ENCODE results near the gene NCAM1.
"Not testable (repeated sequence)": the region's sequence is repeated elsewhere in the genome, so short reads cannot be mapped to it uniquely, and the experiment has no call there.

NCAM1 gene

DNA sequence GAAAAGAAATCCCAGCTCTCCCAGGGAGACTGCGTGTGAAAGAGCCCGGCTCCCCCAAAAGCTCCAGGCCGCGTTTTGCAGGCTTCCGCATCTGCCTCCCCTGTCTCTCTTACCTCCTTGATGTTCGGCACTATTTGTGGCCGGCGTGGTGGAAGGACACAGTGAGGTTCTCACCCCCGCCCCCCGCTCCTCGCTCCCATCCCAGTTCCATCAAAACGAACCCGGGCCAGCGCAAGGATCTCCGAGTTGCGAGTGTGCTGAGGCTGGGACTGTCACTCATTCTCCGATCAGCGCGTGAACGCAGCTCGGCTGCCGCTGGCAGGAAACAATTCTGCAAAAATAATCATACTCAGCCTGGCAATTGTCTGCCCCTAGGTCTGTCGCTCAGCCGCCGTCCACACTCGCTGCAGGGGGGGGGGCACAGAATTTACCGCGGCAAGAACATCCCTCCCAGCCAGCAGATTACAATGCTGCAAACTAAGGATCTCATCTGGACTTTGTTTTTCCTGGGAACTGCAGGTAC is at the start of gene NCAM1:
NCAM1 (plus strand) TSS at position 275 of the 523 bp plus-strand sequence.
- peak; percentile 69 for DNase-seq

DNA sequence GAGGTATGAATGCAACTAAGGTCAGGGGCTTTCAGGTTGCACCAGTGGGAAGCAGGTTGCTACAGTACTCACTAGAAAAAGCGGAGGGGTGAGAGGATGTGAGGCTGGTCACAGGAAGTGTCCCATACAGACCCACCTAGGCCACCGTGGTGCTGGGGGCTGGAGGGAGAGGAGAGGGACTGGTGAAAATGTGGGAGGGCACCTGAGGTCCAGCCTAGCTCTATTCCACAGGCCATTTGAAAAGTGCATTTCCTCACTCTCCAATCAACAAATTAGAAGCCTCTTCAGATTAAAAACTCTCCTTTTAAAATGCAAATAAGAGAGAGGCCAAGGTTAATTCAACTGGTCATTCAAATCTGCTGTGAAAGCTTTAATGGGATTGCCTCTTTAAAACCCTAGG is 38.6 kb upstream of the NCAM1 start:
- no peak for DNase-seq

DNA sequence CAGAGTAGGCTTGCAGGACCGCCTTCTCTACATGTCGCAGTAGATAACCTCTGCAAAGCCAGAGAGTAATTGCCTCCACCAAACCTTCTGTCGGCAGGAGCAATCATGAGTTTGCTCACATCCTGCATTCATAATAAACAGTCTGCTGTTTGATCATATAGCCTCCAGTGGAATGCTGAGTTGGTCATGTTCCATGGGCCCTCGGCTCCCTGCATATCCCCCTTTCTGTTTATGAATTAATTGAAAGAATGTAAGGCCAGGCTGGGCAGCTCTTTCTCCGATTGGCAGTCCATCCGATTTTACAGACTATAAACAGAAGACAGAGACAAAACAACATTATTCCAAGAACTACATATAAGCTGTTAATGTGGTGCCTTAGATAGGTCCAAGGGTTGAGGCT is 36.4 kb upstream of the NCAM1 start:
- DNase-seq = not testable (repeated sequence)

DNA sequence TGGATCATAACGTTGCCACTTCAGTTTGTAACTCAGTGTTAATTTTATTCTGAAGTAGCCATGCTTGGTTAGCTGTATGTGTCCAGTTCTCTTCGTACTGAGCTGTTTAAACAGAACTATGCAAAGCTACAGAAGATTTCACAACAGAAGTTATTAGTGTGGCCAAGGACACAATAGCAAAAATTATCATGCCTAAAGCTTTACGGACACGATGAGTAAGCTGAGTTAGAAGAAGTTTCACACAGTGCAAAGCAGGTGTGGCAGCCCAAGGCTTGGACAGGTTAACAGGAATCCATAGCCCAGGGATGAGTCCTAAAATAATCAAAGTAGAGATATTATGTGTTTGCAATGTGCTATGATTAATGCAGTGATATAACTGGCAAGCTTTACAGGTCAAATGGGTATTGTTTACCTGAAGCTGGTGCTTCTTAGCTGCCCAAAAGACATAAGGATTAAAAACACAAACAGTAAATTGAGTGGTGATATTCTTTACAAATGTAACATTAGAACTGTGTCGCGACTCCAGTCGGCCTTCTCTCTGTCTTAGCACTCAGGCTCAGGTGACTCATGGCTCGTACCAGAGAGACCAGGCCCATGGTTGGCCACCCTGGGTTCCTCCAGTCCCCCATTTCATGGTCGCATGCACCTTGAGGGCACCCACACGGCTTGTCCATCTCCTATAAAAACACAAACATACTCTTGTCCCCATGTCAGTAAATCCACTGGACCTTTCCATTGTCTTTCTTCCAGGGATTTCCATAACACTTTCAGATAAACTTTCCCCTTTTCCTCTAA is 35.5 kb upstream of the NCAM1 start:
- no peak for DNase-seq

DNA sequence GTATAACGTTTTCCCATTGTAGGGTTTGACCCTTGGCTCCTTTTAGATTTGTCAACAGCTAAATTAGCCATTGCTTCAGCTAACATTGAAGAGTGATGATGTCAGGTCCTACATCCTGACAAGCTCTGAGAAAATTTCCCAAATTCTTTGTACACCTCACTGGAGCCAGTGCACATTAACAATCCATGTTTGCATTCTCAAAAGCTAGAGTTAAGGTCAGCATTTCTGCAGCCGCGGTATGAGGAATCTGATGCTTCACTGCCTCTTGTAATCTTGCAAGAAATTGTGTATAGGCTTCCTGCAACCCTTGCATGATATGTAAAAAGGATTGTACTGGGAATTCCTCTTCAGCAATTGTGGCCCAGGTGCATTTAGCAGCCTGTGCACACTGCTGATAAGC is 33.1 kb upstream of the NCAM1 start:
- no peak for DNase-seq

DNA sequence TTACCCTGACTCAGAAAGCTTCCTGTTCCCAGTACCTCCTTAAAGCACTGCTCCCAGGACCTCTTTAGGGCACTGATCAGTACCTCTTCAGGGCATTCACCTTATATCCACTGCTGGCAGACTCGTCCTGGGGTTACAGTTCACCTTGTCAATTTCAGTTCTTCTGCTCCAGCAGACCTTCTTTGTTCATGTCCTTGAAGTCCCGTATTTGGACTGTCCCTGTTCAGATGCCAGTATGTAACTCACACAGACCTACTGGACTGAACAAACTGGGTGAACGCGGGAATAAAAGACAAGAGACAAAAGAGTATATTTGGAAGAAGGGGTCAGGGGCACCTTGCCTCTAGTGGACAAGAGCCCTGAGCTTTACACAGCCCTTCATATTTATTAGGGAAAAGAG is 31.8 kb upstream of the NCAM1 start:
- no peak for DNase-seq

DNA sequence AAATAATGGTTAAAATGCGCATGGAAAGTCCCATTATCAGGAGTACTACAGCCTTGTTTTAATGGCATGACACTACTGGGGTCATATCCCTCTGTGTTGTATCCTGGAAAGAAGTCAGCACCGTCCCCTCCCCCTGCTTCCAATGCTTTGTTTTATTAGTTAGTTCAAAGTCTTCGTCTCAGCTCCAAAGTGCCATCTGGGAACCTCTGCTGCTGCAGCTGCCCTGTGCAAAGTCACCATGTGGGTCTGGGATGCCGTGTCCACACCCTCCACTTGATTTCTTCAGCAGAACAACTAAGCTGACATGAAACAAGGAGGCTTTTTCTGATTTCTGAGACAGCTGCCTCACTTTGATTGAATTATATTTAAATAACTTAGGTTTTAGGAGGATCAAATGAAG is 29.5 kb upstream of the NCAM1 start:
- DNase-seq = no peak

DNA sequence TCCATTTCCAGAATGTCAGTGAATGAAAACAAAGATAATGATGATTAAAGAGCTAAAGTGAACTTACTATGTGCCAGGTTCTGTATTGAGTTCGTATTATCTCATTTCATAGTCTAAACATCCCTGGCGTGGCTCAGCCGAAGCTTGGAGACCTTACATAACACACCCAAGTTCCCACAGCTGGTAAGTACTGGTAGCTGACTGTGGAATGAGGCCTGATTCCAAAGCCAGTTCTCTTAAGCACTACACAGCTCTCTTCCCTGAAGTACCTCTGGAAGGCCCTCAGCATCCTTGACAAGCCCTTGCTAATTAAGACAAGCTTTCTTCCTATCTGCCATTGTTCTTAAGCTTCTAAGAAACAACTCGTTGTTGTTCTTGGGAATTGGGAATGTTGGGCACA is 28.6 kb upstream of the NCAM1 start:
- no peak for DNase-seq

DNA sequence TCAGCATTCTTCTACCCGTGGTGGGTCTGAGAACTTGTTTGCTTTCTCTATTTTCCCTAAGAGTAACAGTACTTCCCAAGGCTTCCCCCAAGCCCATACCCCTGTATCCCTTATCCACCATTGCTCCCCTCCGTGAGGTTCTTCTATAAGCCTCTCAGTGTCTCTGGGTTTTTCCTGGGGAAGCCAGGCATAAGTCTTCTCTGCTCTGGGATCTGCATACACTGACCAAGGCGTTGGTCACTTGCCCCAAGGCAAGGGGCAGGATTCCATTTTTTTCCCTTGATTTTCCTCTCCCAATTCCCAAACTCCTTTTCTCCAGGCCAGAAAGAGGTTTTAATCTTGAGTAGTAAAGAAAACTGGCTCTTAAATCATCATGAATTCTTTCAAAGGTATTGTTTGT is 27.2 kb upstream of the NCAM1 start:
- no peak for DNase-seq

DNA sequence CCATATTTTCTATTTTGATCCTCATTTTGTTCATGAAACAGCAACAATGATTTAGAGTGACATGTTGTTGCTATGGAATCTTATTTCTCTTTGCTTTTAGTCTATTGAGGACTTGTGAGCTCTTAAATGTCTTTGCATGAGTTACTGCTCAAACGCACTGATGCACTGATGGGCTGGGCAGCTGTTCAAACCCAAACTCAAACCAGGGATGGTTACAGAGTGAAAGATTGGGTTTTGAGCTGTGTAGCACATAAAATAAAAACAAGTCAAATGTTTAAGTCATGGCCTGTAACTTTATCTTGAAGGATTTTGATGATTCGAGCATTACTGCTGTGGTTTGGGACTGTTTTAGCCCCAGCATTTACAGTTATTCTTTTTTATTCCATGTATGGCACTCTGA is 20.1 kb upstream of the NCAM1 start:
- DNase-seq = no peak

DNA sequence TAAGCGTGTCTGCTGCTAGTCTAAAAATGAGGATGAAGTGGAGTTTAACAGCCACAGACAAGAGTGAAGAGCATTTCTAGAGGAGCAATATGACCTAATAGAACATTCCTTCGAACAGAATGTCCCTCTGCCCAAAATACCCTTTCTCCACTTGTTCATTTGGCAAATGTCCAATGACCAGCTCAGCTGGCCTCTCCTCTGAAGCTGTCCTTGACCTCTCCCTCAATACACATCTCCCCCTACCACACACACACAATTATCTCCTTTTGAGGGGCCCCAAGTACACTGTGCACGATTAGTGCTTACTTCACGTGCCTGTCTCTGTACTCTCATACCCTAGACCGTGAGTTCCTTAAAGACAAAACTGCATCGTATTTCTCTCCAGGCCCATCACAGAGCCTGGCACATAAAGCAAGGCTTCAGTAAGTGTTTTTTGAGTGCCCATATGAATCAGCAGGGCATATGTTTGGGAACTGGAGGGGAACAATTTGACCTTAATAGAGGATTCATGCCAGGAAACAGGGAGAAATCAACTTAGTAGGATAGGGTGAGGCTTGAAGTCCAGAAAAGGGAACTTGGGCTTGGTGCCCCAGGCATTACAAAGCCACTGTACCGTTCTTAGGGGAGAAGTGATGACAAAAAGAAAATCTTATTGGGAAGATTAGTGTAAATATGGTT is 18.1 kb upstream of the NCAM1 start:
- no peak for DNase-seq

DNA sequence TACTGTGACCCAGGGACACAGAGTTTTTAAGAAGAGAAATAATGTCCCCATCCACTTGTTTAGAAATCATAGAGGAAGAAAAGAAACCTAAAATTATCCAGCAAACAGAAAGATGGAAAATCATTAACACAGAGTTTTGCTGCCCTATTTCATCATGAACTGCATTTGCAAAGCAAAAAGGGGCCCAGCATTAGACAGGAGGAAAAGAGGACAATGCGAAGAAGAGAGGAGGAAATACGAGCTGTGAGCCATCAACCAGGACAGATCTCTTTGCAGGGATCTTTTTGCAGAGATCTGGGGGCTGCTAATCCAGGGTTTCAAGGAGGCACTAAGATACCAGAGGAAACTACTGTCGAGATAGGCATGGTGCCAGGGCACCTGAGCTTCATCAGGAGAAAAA is 14.4 kb upstream of the NCAM1 start:
- DNase-seq = no peak

DNA sequence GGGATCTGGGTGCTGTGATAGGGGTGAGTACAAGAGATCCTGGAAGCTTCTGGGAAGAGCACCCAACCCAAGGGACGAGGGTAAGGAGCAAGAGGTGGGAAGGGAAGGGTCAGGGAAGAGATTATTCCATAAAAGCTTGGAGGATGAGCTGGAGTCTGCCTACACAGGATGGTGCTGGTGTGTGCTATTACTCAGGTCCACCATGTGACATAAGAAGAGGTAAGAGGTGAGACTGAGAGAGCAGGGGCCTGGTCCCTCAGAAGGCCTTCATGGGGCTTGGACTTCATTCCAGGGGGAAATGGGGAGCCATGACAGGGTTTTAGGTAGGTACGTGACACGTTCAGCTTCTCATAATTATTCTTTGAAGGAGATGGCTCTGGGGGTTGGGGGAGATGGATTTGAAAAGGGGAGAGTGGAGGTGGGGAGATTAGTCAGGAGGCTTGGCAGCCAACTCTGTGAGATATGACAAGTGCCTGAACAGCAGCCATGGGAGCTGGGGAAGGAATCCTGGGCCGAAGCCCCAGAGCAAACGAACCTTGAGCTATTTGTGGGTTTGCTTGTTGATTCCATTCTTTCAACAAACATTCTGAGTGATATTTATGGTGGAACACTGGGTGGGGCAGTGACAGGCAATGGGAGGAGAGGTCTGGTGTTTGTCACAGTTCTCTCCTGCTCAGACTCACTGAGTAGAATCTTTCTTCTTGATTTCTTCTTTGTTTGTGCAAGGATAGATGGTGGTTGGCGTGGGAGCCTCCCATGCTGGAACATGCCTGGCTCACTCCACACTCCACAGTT is 11.2 kb upstream of the NCAM1 start:
- no peak for DNase-seq

DNA sequence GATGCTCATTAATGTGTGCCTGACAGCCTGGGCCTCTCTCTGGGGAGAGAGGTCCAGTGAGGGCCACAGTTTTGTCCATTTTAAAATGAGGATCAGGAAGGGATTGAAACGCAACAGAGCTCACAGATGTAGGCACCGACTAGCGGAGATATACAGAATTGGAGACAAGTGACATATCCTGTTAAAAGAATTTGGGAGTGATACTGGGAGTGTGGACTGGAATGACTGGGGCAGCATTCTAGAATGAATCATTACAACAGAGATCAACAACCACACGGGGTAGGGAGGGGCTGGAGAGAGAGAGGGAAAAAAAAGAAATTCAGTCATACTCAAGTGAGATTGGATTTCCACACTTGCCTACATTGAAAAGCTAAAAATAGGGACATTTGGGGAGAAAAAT is 2.5 kb upstream of the NCAM1 start:
- no peak for DNase-seq

DNA sequence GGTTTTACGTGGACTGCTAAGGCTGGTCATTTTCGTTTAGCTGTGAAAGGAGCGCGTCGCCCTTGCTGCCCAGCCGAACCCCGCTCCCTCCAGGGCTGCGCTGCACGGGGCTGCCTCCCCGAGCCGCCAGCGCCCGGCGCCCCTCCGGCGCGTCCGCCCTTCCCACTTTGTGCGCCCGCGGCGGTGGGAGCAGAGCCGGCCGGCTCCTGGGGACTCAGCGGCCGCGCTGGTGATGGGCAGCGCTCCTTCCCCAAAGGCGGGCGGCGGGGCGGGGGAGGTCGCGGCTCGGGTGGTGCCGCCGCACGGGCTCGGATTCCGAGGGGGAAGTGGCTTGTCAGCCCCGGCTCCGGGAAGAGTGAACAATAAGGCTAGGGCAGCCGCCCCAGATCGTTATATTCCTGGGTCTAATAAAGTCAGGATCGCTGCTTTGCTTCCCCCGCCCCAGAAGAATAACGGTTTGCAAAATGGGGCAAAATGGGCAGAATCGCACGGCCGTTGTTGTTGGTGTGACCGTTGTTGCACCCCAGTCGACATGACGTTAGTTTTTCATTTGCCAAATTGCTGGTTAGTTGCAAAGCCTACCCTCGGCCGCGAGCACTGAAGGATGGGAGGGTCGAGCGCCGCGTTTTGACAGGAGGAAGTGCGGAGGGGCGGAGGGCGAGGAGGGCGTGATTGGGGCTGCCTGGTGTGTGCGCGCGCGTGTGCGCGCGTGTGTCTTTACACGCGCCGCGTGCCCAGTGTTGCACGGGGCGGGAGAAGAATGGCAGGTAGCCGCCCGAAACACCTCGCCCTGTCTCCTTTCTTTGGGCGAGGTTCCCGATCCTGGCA is 745 bp downstream of the NCAM1 start:
- DNase-seq = peak; percentile 20

DNA sequence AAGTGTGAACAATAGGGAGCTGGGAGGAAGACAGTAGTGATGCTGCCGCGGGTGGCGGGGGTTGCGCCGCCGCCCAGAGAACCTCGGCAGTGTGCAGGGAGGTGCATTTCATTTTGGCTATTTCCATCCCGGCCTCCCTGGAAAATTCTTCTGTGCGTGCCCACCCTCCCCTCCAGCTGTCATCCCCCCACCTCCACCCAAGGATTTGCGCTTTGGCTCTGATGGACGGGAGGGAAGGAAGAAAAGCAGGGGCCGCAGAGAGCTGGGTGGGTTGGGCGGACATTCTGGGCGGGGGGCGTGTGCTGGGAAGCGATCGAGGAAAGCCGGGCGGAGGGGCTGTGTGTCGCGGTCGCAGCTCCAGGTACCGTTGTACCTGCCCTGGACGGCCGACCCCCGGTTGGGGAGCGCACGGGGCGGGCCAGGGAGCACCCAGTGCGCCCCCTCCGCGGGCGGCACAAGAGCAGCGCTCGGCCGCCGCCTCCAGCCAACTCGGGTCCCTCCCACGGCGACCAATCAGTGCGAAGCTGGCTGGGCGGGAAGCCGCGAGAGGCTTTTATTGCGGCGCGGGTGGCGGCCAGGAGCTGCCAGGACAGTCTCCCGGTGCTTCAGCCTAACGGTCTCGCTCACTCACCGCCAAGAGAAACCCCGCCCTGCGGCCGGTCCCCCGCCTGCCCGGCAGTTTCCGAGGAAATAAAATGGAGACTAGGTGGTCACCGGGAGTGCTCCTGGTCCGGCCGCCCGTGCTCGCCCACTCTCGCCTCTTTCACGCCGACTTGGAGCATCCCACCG is 1.6 kb downstream of the NCAM1 start:
- peak; percentile 66 for DNase-seq

DNA sequence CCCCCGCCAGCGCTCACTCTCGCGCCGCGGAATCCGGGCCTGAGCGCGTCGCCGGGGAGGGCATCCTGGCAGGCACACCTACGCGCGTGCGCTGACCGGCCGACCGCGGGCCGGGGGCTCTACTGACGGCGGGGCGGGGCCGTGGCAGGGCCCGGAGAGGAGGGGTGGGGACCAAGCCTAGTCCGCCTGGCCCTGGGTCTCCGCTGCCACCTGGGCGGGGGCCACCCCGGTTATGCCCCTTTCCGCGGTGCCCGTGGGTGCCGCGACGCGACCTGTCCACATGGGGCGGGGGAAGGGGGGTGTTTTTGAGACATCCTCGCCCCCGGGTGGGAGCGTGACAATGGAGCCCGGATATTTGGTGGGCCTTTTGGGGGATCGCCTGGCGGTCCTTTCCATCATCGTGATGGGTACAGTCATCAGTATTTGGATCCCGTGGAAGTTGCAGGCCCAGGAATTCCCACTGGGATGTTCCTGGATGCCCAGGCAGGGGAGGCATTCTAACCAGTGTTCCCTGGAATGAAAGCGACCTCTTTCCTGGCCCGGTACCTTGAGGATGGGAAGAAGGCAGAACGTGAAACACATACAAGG is 2.2 kb downstream of the NCAM1 start:
- DNase-seq = no peak

DNA sequence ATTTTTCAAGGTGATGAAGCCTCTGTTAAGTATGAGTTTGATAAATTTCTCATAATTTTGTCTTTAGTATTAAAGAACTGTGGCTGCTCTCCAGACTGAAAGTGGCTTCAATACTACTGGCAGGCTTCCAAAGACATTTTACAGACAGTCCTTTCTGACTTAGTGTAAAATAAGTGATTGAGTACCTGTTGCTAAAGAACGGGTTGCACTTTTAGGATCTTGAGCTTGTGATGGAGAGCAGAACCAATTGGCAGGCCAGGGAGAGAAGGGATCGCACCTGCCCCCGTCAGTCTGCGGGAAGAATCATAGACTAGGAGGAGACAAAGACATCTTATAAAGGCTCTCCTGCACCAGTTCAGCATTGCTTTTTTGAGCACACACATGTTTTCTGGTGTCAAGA is 4.4 kb downstream of the NCAM1 start:
- no peak for DNase-seq

DNA sequence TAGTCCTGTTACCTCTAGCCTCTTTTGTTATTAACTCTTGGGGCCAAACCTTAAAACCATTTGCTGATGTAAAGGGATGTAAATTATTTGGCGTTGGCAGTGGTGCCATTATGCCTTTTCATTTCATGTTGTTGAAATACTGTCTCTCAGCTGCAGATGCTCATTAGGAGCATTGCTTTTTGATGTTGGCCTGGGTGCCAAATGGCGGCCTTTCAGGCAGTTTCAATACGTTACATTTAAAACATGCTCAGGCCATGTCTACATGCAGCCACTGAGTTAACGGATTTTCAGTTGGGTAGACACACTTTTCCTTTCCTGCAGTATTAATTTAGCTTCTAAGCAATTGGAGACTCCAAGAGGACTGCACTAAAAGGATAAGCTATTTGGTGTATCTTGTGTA is 5.3 kb downstream of the NCAM1 start:
- no peak for DNase-seq

DNA sequence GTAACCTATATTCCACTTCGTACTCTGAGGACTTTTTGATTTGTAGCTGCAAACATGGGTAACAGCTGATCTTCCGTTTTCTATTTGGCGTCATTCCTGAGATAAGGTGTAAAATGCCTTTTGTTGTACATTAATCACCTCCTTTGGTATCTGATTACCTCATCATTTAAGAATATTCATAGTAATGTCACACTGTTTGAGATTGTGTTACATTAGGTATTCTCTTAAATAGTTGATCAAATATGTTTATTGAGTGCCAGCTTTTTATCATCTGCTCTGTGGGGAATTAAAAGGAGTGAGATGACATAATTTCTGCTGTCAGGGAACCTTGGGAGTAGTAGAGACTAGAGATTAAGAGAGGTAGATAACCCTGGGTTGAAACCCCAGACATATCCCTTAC is 5.9 kb downstream of the NCAM1 start:
- no peak for DNase-seq

DNA sequence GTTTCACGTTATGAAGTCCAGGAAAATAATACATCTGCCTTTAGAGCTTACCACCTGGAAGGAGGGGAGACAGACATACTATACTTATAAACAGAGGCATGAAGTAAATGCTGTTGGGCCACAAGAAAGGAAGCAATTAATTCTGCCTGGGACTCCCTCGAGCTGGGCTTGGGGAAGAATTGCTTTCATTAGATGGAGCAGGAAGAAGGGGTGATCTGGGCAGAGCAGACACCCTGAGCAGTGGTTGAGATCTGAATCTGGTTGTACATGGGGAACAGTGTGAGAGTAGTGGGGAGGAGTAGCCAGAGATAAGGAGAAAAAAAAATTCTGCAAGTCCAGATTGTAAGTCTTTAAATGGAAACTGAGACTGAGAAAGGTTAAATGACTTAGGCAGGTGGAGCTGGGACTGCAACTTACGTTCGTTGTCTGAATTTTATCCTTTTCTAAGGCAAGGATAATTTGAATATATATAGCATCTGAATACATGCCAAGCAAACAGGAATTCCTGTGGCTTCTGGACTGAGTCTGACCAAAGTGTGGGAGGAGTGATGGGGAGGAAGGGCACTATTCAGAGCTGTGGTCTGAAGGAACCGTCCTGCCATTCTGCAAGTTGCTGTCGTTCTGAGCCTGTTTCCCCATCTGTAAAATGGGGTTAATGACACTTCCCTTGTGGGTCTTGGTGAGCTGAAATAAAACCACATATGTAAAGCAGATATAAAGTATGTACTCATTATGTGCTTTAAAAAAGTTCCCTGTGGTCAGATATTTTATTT is 7.9 kb downstream of the NCAM1 start:
- no peak for DNase-seq
